ENCODE data around the gene FADS6.

The FADS6 gene

DNA sequence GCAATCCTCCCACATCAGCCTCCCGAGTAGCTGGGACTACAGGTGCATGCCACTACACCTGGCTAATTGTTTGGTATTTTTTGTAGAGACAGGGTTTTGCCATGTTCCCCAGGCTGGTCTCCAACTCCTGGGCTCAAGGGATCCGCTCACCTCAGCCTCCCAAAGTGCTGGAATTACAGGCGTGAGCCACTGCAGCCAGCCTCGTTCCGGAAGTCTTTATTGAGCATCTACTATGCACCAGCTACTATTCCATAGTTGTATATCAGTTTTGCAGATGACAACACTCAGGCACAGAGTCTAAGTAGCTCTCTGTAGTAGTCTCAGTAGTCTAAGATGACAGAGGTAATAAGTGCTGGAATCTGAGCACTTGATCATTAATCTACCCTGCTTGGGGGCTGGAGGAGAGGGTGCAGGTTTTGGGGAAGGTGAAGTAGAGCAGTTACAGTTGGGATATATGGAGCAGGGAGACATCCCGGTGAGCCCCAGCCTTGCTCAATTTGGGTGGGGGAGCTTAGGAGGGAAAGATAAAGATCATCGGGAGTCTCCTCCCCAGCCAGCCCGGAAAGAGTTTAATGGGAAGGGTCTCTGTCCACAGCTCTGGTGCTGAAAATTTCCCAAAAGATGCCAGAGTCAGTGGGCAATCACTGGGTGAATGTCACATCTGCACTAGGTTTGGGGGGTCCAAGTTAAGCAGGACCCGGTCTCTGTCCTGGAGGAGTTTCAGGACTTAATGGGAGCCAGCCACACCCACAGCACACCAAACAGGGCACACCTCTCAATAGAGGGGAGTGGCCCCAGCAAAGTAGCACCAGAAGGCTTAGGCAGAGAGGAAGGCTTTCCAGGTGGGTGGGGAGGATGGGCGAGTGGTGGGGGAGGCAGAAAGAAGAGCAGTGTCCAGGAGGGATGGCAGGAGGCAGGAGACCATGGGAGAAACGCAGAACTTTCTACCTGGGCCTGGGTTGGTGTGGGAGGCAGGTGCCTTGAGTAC, 43.9 kb upstream of the FADS6 start:
- TF ChIP-seq, protein P1, sequence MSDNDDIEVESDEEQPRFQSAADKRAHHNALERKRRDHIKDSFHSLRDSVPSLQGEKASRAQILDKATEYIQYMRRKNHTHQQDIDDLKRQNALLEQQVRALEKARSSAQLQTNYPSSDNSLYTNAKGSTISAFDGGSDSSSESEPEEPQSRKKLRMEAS (IDR thresholded peaks at IDR 0.05; ENCODE audit: low read depth, low read length): no peak
- TF ChIP-seq MYC (IDR thresholded peaks at IDR 0.05; ENCODE audit: low read depth, low read length) (no peak), POLR2A (IDR thresholded peaks at IDR 0.05; ENCODE audit: extremely low read depth, insufficient read length) (no peak)
- TF ChIP-seq, protein P2, sequence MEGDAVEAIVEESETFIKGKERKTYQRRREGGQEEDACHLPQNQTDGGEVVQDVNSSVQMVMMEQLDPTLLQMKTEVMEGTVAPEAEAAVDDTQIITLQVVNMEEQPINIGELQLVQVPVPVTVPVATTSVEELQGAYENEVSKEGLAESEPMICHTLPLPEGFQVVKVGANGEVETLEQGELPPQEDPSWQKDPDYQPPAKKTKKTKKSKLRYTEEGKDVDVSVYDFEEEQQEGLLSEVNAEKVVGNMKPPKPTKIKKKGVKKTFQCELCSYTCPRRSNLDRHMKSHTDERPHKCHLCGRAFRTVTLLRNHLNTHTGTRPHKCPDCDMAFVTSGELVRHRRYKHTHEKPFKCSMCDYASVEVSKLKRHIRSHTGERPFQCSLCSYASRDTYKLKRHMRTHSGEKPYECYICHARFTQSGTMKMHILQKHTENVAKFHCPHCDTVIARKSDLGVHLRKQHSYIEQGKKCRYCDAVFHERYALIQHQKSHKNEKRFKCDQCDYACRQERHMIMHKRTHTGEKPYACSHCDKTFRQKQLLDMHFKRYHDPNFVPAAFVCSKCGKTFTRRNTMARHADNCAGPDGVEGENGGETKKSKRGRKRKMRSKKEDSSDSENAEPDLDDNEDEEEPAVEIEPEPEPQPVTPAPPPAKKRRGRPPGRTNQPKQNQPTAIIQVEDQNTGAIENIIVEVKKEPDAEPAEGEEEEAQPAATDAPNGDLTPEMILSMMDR (IDR thresholded peaks at IDR 0.05; ENCODE audit: low read depth, low read length): no peak
- DNase-seq (ENCODE audit: low read depth): no peak
- no peak overlapping the region for H3K4me3 ChIP-seq (ENCODE audit: low read depth, low read length)

DNA sequence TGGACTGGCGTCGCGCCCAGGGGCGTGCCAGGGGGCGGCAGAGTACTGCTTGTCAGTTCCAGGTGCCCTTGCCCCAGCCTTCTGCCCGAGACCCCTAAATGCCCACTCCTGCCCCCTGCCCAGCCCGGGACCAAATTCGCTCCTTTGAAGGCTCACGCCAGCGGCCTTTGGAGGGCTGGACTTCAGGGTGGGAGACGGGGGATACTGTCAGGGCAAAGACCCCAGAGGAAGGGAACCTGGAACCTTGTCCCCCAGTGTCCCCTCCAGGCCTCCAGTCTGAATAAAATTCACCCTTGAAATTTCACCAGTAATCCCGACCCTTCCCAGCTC, 43.0 kb upstream of the FADS6 start:
- no peak for DNase-seq (ENCODE audit: low read depth)
- H3K4me3 ChIP-seq (ENCODE audit: low read depth, low read length): no peak overlapping the region
- no peak for TF ChIP-seq MYC (IDR thresholded peaks at IDR 0.05; ENCODE audit: low read depth, low read length)
- TF ChIP-seq POLR2A (IDR thresholded peaks at IDR 0.05; ENCODE audit: extremely low read depth, insufficient read length): no peak
- TF ChIP-seq, protein P2 (IDR thresholded peaks at IDR 0.05; ENCODE audit: low read depth, low read length): no peak
- TF ChIP-seq, protein P1 (IDR thresholded peaks at IDR 0.05; ENCODE audit: low read depth, low read length): no peak

DNA sequence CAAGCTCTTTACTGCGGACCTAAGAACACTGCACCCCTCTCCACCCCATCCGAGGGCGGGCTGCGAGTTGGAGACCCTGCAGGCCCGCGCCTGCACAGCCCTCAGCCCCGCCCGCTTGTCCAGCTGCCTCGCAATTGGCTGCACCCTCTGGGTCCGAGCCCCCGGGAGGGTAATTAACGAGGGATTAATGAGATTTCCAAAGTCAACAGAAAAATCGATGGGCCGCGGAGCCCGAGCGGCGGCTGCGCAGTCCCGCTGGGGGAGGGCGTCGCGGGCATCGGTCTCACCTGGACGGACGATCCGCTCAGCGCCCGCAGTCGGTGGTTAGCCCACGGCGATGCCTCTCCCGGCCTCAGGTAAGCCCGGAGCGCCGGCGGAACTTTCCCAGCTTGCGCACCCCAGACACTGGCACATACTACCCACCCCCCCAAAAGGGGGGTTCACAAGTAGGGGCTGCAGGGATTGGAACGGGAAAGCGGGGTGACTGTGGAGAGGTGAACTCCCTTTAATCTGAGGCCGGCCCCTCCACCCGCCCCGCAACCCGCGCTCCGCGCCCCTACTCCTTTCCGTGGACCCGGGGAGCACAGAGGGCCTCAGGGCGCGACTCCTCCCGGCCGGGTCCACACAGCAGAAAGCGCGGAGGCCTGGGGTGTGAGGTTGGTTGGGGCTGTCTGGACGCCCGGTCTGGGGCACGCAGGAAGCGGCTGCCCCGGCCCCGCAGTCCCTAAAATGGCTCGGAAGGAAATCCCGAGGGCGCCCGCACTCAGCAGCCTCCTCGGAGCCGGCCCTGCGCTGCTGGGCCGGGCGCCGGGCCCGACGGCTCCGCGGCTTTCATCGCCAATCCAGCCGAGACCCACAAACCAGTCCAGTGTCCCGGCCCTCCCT, 42.4 kb upstream of the FADS6 start, which contains the start of gene OTOP3:
OTOP3 (plus strand) TSS at position 314 of the 885 bp plus-strand sequence; CDS start at position 338, 24 bp downstream.
- DNase-seq (ENCODE audit: low read depth): no peak
- H3K4me3 ChIP-seq (ENCODE audit: low read depth, low read length): no peak within 1 kb of the TSS

DNA sequence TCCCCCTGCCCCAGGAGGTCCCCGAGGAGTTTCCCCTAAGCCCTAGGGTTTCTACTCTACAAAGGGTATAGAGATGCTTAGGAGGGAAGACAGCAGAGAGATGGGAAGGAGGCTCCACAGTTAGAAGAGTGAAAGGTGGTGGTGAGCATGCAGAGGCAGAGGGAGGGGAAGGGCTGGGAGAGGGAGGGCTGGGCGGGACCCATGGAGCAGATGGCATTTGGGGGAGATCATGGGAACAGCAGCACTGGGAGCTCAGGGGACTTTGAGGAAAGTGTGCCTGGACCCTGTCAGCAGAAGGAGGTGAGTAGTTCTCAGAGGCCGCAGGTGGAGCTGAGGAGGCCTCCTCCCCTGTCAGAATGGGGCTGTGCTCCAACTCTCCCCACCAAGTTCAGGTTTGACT, 41.6 kb upstream of the FADS6 start:
- TF ChIP-seq, protein P2 (IDR thresholded peaks at IDR 0.05; ENCODE audit: low read depth, low read length): no peak
- no peak for TF ChIP-seq MYC (IDR thresholded peaks at IDR 0.05; ENCODE audit: low read depth, low read length)
- TF ChIP-seq, protein P1 (IDR thresholded peaks at IDR 0.05; ENCODE audit: low read depth, low read length): no peak
- TF ChIP-seq POLR2A (IDR thresholded peaks at IDR 0.05; ENCODE audit: extremely low read depth, insufficient read length): no peak
- H3K4me3 ChIP-seq (ENCODE audit: low read depth, low read length): no peak overlapping the region
- no peak for DNase-seq (ENCODE audit: low read depth)

More for the DNA sequence above, 42.4 kb upstream of the FADS6 start, which contains the start of gene OTOP3:
- TF ChIP-seq MYC (IDR thresholded peaks at IDR 0.05; ENCODE audit: low read depth, low read length): no peak
- no peak for TF ChIP-seq POLR2A (IDR thresholded peaks at IDR 0.05; ENCODE audit: extremely low read depth, insufficient read length)
- TF ChIP-seq, protein P2 (IDR thresholded peaks at IDR 0.05; ENCODE audit: low read depth, low read length): no peak
- TF ChIP-seq, protein P1 (IDR thresholded peaks at IDR 0.05; ENCODE audit: low read depth, low read length): no peak

DNA sequence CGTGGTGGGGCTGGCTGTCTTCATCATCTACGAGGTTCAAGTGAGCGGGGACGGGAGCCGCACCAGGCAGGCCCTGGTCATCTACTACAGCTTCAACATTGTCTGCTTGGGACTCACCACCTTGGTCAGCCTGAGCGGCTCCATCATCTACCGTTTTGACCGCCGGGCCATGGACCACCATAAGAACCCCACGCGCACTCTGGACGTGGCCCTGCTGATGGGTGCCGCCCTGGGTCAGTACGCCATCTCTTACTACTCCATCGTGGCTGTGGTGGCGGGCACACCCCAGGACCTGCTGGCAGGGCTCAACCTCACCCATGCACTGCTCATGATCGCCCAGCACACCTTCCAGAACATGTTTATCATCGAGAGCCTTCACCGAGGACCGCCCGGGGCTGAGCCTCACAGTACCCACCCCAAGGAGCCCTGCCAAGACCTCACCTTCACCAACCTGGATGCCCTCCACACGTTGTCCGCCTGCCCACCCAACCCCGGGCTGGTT, 37.2 kb upstream of the FADS6 start:
- DNase-seq (ENCODE audit: low read depth): no peak
- H3K4me3 ChIP-seq (ENCODE audit: low read depth, low read length): no peak overlapping the region
- TF ChIP-seq POLR2A (IDR thresholded peaks at IDR 0.05; ENCODE audit: extremely low read depth, insufficient read length): no peak
- TF ChIP-seq, protein P1 (IDR thresholded peaks at IDR 0.05; ENCODE audit: low read depth, low read length): no peak
- TF ChIP-seq, protein P2 (IDR thresholded peaks at IDR 0.05; ENCODE audit: low read depth, low read length): no peak
- no peak for TF ChIP-seq MYC (IDR thresholded peaks at IDR 0.05; ENCODE audit: low read depth, low read length)

All from NB4 (cell line).